Measurements from ENCODE around the gene CLDN6.

DNA sequence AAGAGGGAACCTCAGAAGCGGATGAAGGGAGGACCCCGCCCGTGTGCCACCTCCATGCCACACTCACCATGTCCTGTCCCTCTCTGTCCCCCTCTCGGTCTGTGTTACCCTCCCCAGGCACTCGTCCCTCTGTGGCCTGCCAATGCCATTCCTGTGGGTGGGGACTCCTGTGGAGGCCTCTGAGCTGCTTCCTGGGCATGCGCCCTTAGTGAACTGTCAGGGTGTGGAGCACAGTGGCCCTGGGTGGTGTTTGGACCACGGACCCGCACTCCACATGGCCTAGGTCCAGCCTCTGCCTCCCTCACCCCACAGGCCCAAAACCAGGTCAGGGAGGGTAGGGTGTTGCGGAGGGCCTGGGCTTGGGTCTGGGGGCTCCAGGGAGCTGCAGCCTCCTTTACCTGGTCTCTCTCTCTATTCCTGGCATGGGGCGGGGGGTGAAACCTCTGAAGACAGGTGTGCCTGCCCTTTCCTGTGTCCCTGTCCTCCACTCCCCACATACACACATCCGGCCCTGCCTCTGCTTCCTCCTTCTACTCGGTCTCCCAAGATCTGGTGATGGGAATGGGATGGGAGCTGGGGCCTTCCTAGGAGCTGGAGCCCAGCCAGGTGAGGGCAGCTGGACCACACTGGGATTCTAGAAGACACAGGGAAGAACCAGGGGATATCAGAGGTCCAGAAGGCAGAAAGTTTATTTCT is 26.3 kb downstream of the CLDN6 start:
- TF ChIP-seq TP53 (CRISPR knock-in tag; conservative IDR thresholded peaks at IDR 0.05) (no peak), ARNT2 (CRISPR knock-in tag; IDR thresholded peaks at IDR 0.05; ENCODE audit: low read depth) (no peak), ZBTB42 (CRISPR knock-in tag; IDR thresholded peaks at IDR 0.05) (no peak), ZNF263 (CRISPR knock-in tag; IDR thresholded peaks at IDR 0.05) (no peak)
- TF ChIP-seq, protein P1, sequence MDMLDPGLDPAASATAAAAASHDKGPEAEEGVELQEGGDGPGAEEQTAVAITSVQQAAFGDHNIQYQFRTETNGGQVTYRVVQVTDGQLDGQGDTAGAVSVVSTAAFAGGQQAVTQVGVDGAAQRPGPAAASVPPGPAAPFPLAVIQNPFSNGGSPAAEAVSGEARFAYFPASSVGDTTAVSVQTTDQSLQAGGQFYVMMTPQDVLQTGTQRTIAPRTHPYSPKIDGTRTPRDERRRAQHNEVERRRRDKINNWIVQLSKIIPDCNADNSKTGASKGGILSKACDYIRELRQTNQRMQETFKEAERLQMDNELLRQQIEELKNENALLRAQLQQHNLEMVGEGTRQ (IDR thresholded peaks at IDR 0.05; ENCODE audit: low read depth, low read length): no peak
- TF ChIP-seq, protein P1 (CRISPR knock-in tag; IDR thresholded peaks at IDR 0.05; ENCODE audit: borderline replicate concordance): no peak
- TF ChIP-seq, protein P2, sequence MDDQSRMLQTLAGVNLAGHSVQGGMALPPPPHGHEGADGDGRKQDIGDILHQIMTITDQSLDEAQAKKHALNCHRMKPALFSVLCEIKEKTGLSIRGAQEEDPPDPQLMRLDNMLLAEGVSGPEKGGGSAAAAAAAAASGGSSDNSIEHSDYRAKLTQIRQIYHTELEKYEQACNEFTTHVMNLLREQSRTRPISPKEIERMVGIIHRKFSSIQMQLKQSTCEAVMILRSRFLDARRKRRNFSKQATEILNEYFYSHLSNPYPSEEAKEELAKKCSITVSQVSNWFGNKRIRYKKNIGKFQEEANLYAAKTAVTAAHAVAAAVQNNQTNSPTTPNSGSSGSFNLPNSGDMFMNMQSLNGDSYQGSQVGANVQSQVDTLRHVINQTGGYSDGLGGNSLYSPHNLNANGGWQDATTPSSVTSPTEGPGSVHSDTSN (CRISPR knock-in tag; IDR thresholded peaks at IDR 0.05; ENCODE audit: borderline replicate concordance): no peak
- TF ChIP-seq, protein P3, sequence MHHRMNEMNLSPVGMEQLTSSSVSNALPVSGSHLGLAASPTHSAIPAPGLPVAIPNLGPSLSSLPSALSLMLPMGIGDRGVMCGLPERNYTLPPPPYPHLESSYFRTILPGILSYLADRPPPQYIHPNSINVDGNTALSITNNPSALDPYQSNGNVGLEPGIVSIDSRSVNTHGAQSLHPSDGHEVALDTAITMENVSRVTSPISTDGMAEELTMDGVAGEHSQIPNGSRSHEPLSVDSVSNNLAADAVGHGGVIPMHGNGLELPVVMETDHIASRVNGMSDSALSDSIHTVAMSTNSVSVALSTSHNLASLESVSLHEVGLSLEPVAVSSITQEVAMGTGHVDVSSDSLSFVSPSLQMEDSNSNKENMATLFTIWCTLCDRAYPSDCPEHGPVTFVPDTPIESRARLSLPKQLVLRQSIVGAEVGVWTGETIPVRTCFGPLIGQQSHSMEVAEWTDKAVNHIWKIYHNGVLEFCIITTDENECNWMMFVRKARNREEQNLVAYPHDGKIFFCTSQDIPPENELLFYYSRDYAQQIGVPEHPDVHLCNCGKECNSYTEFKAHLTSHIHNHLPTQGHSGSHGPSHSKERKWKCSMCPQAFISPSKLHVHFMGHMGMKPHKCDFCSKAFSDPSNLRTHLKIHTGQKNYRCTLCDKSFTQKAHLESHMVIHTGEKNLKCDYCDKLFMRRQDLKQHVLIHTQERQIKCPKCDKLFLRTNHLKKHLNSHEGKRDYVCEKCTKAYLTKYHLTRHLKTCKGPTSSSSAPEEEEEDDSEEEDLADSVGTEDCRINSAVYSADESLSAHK (CRISPR knock-in tag; IDR thresholded peaks at IDR 0.05; ENCODE audit: borderline replicate concordance): no peak
